ENCODE measurements around the gene PIP4K2C.
A peak's percentile ranks its signal among the peaks of the same experiment; 100 is the strongest.

Gene PIP4K2C

DNA sequence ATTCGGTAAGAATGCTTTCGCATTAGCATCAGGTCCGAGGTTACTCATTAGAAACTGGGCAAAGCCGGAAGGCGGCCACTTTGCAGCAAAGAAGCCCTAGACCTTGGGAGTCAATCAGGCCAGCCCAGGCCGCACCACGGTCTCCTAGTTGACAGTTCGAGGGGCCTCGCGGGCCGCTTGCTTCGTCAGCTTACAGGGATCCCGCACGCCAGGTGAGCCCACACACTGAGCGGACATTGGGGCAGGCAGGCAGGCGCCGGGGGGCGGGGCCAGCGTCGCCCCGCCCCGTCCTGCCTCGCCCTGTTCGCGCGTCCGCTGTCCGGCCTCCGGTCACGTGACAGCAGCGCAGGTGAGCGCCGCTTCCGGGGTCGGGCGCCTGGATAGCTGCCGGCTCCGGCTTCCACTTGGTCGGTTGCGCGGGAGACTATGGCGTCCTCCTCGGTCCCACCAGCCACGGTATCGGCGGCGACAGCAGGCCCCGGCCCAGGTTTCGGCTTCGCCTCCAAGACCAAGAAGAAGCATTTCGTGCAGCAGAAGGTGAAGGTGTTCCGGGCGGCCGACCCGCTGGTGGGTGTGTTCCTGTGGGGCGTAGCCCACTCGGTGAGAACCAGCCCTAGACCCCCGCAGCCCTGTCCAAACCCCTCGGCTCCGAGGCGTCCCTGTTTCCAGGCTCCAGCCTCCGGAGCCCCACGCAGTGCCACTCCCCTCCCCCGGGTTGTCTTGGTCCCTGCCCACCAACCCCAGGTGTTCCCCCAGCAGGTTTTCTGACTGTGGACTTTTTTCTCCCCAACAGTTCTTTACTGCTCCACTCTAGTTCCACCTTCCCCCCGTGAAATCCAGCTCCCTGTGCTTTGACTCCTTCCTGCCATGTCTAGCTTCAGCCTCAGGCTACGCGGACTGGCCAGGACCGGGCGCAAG lies at the start of gene PIP4K2C:
Gene PIP4K2C, plus strand, starts transcription at position 329 of the 918 bp plus-strand sequence. Its CDS starts 98 bp downstream, at position 427.
- DNase-seq: peak; percentile 46

DNA sequence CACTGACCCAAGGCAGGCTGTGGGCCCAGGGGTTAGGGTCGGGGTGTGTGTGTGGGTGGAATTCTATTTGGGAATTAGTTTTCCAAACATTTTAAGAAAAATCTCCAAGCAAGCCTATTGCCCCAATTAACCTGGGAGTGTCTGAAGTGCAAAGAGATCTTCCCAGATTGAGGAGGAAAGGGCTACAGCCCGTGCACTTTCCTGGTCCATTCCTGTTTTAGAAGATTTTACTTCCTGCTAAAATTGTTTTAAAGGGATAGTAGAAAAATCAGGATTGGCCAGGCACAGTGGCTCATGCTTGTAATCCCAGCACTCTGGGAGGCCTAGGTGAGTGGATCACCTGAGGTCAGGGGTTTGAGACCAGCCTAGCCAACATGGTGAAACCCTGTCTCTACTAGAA lies 49.3 kb upstream of the PIP4K2C start:
- no peak for DNase-seq

DNA sequence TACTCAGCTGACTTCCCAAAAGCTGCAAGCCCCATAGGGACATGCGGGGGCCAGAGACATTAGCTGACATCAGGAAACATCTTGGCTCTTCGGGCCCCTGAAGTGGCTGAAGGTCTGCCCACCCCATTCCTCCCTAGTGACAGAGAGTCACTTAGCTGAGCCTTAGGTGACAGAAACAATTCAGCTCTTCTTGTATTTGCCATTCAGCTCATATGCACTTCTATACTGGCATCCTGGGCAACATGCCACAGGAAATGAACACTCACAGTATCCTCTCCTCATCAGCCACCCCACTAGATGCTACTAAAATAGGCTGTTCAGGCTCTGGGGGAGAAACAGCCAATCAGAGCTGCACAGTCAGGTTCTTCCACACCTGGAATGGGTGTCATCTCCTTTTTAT lies 47.4 kb upstream of the PIP4K2C start:
- DNase-seq: no peak

DNA sequence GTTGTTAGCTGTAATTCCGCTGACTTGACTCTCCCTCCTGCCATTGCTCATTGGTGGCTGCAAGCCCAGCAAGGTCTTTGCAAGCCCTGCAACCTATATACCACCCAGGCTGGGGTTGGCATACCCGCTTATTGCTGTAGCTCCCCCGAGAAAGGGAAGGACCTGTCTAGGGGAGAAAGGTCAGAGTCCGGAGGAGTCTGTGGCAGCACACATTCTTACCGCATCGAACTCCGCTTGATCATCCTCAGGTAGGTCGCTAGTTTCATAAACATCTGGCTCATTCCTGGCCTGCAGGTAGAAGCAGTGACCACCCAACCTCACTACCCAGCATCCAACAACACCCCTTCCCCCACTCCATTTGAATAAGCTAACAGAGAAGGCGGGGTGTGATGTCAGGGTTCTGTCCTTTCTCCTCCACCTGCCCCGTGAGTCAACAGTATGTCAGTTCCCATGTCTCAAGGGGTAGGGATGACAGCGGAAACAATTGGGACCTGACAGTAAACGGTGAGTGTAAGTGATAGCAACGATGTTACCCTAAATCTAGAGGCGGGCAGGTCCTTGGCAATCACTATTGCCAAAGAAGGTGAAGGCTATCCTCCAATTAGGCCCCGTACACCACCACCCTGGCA lies 45.1 kb upstream of the PIP4K2C start:
- DNase-seq: no peak

DNA sequence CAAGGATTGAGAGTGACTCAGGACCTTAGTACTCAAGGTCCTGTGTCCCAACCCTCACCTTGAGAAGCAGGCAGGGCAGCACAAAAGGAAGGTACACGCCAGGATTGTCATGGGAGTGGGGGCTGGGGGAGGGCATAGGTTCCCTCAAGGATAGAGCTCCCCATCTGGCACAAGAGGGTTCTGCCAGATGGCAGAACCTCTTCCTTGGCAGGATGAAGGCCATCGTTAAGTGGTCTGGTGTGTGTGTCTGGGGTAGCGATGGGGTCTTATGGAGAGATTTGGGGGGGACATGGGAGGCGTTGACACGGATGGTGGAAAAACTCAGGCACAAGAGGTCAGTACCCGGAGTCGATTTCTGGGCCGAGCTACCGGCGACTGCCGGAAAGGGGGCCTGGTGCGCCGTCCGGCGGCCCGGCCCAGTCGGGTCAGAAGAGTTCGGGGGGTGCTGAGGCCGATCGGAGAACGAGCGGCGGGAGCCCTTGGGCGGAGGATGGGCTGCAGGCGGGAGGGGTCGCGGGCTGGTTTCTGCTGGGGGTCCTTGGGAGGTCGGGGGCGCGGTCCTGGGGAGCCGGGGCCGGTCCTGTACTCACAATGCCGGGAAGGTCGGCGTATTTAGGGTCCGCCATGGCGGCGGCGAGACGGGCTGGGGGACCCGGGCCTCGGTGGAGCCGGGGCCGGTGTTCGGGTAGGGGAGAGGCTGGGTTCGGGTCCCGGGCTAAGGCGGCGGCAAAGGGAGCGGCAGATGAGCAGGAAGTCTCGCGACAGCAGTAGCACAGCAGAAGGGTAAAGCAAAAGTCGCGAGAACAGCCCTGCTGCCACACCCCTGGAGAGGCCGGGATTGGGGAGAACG lies 44.3 kb upstream of the PIP4K2C start, which contains the start of gene DCTN2:
Gene DCTN2, minus strand, starts transcription at position 755 of the 850 bp plus-strand sequence. Its CDS starts 129 bp downstream, at position 626.
- DNase-seq: peak; percentile 84

DNA sequence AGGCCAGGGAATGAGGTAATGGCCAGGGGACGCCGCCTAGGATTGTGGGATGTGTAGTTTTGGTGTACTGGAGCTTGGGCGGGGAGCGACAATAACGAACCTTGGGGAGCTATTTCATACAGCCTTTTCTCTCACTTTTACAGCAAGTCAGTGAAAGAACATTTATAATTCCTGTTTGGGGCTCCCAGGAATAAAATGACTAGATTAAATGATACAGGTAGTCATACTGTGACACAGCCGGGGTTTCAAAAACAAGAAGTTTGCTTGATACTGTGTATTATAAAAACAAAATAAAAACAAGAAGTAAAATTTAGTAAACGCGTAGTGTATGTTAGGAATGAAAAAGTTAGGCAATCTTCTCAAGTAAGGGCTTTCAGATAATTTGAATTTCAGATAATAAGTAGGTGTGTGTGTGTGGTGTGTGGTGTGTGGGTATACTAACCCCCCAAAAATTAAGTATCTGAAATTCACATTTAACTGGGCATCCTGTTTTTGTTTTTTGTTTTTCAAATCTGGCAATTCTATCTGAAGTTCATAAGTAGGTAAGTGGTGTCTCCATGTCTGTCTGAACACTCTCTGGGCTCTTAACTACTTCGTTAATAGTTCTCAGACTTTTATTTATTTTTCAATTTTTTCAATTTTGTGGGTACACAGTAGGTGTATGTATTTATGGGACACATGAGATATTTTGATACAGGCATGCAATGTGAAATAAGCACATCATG lies 43.5 kb upstream of the PIP4K2C start:
- DNase-seq: no peak

DNA sequence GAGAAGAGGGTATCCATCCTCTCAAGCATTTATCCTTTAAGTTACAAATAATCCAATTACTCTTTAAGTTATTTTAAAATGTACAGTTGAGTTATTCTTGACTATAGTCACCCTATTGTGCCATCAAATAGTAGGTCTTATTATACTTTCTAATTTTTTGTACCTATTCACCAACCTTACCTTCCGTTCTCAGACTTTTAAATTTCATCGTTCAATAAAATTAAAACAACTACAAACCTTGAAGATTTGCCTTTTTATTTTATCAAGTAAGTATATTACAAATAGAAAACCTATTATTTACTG lies 43.0 kb upstream of the PIP4K2C start:
- DNase-seq: no peak

DNA sequence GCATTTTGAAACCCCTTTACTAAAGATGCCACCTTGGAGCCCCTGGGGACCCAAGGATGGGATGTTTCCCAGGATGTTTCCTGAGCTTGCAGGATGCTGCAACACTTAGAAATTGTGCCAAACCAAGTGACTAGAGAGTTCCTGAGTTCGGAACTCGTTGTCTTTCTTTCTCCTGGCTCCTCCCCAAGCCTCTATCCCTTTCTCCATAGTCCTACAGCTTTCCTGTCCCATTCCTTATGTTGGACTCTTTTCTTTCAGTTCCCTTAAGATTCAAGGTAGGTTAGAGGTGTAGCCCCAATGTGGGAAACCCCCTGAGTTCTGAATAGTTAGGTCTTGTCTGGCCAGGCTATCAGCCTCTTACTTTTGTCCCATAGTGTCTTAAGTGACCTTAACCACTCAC lies 42.5 kb upstream of the PIP4K2C start:
- DNase-seq: no peak

DNA sequence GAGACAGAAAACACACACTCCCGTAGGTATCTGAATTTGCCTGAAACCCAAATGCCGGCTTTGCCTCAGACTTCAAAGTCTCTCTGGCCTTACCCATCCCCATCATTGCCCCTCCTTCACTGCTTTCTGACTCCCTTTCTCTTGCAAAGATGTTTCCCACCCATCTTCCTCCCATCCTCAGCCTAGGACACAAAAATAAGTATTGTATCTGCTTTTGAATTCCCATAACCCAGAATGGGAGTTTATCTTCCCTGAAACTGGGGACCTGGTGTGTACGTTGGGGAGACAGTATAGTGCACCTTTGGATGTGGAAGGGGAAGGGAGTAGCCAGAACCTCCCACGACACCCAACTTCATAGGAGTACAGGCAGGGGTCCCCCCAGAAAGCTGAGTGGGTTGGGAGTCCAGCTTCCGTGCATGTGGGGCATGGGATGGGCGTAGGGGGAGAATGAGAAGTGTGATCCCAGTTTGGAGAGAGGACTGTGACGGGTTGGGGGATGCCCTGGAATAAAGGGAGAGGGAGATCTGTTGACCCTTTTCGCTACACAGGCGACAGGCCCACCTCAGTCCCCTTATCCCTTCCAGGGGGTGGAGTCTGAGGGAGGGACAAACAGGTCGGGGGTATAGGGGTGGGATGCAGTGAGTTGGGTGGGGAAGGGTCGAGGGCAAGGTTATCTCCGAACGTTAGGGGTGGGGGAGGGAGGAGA lies 41.6 kb upstream of the PIP4K2C start:
- no peak for DNase-seq

DNA sequence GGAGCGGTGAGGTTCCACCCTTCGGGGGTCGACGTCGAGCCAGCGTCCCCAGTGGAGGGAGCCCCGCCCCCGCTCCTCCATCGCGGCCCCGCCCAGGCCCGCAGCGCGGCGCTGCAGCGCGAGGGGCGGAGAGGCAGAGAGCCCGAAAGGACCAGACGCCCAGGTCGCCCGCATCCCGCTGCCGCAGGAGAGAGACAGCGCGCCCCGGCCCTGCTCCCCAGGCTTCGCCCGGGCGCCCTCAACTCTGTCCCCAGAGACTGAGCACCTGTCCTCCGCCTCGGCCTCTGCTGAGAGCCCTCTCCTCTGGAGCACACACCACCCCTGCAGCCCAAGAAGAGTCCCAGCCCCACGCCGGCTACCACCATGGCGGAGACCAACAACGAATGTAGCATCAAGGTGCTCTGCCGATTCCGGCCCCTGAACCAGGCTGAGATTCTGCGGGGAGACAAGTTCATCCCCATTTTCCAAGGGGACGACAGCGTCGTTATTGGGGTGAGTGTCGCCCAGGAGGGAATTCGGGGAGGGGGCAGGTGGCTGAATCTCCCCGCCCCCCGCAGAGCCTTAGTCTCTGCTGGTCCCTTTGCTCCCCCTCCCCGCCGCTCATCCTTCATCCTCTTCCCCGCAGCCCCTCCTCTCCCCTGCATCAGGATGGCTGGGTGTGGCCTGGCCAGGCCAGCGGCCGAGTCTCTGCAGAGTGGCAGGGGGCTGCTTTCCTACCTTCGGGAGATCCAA lies 40.9 kb upstream of the PIP4K2C start, which contains the start of gene KIF5A:
Gene KIF5A, plus strand, starts transcription at position 136 of the 732 bp plus-strand sequence. Its CDS starts 228 bp downstream, at position 364.
- DNase-seq: peak; percentile 27

DNA sequence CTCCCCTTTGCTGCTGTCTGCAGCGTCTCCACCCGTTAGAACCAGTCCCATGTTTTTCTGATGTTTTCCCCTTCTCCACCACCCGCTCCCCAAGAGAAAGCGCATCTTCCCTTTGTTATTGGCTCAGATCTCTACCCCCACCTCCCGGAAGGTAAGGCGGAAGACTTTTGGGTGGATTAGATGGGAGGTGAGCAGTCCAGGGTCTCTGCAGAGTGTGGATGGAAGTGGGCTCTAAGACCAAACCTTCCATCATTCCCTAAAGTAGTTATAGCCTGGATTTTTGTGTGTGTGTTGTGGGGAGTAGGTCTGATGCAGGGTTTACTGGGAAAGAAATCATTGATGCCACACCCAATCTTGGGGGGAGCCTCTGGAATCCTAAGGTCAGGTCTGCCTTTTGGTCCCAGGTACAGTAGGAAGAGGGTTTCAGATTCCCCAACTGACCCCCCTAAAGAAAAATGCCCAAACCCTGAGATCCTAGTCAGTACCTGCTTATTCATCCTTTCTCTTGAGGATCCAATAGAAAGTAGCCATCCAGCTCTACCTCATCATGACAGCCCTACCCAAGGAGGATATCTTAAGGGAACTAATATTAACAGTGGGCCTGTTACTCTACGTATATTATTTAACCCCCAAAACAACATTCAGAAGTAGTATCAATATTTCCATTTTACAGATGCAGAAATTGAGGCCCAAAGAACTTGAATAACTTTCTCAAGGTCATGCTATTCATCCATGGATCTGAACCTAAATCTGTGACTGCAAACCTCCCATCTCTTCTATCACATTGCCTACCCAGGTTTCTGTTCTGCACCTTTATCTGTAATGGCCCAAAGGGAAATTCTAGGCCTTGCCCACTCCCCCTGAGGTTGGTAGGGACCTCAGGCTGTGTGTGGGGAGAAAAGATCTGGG lies 40.1 kb upstream of the PIP4K2C start:
- DNase-seq: no peak

DNA sequence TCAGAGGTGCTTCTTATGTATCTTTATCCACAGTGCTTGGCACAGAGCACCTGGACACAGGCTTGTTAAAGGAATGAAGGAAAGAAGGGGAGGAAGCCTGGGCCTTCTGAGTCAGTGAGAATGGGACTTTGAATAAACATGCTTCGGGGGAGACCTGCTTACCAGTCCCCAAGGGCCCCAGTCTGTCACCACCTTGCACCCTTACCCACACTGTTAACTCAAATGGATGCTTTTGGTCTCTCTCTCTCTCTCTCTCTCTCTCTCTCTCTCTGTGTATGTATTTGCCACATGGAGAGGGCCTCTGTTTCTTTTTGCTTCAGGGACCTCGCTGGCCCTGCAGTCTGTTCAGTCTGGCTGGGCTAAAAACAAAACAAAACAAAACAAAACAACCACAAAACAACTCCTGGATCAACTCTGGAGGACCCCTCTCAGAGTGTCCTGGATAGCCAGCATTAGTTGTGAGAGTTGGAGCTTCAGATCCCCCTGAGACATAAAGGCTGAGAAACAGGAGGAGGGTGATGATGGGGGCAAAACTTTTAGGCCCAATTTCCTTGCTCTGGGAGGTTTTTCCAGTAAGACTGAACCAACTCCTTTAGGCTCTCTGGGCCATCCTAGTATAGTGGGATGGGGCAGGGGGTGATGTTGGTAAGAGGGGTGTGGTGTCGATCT lies 39.2 kb upstream of the PIP4K2C start:
- DNase-seq: no peak

DNA sequence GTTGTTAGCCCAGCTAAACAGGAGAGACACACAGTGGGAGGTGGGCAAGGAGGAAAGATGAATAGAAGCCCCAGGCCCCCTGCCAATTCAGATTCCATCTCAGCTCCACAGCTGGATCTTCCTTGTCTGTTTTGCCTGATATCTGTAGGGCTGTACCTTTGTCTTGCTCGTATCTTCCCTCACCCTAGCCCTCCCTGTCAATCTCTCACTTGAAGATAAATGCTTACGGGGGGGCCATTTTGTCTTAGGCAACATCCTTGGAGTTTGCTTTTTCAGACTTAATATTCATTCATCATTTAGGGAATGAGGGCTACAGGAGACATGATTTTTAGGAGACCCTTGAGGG lies 38.7 kb upstream of the PIP4K2C start:
- DNase-seq: no peak

DNA sequence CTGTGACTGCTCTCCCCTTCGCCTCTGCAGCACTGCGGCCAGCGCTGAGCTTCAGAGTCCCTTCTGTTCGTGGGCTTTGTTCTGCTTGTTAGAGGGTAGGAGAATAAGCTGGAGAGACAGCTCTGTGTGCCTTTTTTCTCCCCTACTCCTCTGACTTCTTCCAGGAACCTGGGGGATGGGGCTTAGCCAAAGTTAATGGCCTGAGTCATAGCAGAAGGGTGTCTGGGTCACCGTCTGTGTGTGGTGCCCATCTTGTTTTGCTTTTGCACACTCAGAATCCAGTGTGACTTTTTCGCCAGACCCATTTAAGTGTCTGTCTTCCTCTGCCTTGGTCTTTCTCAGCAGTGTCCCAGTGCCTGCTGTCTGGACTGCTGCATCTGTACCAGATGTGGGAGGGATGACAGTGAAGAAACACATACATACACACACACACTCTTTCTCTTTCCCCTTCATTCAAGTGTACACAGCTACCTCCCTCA lies 38.1 kb upstream of the PIP4K2C start:
- no peak for DNase-seq

DNA sequence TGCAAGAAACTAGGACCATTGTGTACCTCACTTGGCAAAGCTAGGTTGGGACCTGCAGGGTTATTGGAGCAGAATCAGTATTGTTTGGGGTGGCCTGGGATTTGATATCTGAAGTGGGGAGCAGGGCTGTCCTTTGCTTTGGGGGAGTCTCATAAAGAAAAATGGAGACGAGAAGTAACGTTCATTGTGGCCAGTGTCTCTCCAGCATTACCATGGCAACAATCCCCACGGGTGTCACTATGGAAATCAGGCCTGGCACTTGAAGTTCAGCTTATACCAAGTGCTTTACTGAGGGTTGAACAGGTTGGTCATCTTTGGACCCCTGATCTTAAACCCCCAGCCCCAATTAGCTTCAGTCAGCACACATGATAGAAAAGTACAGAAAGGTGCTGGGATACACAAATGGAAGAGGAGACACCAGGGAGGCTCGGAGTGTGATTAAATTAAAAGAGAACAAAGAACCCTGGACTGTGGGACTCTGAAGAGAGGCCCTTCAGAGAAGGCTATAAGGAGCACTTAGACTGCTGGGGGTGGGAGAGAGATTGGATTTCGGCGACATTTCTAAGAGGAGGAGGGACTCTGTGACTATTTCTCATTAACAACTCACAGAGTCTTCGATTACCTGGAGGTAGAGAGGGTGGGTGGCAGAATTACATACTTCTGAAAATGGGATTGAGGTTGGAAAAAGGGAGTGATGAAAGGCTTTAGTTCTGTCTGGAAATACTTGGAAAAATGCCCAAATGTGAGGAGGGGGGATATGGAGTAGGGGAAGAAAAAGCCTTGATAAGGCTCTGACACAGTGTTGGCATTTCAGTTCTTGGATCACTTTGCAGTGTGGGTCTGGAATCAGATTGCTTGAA lies 37.4 kb upstream of the PIP4K2C start:
- no peak for DNase-seq

DNA sequence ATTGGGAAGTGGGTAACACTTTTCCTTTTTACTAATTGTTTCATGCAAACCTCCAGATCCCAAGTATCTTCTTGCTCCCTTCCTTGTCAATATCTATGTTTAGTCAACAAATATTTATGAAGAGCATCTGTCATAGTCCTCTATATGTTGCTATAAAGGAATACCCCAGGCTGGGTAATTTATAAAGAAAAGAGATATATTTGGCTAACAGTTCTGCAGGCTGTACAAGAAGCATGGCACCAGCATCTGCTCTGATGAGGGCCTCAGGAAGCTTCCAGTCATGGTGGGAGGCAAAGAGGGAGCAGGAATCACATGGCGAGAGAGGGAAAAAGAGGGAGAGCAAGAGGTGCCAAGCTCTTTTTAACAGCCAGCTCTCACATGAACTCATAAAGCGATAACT lies 36.5 kb upstream of the PIP4K2C start:
- DNase-seq: no peak

DNA sequence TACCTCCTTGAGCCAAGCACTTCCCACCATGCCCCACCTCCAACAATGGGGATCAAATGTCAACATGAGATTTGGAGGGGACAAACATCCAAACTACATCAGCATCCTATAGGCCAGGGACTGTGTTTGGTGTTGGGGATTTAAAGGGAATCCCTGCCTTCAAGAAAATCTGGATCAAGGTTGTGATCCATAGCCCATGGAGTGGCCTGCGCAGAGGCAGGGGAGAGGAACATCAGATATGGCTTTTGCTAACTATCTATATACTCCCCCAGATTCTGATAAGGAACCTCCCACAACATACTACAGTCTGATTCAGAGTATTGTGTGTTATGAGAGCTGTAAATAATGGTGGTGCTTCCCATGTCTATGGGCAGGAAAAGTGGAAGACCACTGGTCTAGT lies 36.1 kb upstream of the PIP4K2C start:
- no peak for DNase-seq

DNA sequence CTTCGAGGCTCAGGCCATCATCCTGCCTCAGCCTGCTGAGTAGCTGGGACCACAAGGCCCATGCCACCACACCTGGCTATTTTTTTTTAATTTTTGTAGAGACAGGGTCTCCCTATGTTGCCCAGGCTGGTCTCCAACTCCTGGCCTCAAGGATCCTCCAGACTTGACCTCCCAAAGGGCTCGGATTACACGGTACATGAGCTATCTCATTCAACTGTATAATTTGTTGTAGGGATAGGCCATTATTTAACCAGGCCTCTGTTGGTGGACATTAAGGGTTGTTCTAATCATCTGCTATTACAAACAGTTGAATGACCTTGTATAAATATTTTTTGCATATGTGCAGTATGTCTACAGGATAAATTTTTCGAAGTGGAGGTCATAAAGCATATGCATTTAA lies 32.1 kb upstream of the PIP4K2C start:
- no peak for DNase-seq
